HG03103 (cell line): ENCODE results near the gene FAM222B.
"Not testable (repeated sequence)": the region's sequence is repeated elsewhere in the genome, so short reads cannot be mapped to it uniquely, and the experiment has no call there.

Experiments
- ATAC-seq: cut with Tn5 transposase; IDR thresholded peaks from one replicate; pipeline ENCODE4 v1.9.1; 2021; ENCODE audit warnings: low read depth; ENCODE audit not compliant: unreplicated experiment

Gene FAM222B

DNA sequence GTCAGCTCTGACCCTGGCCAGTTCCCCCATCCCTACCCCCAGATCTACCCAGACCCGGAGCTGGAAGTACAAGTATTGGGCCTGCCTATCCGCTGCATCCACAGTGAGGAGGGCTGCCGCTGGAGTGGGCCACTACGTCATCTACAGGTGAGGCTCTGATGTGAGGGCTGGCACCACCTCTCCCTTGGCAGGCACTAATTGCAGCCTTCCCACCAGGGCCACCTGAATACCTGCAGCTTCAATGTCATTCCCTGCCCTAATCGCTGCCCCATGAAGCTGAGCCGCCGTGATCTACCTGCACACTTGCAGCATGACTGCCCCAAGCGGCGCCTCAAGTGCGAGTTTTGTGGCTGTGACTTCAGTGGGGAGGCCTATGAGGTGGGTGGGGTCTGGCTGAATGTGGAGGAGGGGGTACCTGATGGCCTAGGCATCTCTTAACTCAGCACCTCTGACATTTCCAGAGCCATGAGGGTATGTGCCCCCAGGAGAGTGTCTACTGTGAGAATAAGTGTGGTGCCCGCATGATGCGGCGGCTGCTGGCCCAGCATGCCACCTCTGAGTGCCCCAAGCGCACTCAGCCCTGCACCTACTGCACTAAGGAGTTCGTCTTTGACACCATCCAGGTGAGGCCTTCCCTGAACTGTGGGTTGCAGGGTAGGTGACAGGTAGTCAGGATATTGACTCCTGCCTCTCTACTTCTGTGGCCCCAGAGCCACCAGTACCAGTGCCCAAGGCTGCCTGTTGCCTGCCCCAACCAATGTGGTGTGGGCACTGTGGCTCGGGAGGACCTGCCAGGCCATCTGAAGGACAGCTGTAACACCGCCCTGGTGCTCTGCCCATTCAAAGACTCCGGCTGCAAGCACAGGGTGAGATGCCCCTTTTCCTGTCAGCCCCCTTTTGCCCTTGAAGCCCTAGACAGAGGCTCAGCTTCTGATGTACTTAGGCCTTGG lies 94.5 kb downstream of the FAM222B start:
- no peak for ATAC-seq

DNA sequence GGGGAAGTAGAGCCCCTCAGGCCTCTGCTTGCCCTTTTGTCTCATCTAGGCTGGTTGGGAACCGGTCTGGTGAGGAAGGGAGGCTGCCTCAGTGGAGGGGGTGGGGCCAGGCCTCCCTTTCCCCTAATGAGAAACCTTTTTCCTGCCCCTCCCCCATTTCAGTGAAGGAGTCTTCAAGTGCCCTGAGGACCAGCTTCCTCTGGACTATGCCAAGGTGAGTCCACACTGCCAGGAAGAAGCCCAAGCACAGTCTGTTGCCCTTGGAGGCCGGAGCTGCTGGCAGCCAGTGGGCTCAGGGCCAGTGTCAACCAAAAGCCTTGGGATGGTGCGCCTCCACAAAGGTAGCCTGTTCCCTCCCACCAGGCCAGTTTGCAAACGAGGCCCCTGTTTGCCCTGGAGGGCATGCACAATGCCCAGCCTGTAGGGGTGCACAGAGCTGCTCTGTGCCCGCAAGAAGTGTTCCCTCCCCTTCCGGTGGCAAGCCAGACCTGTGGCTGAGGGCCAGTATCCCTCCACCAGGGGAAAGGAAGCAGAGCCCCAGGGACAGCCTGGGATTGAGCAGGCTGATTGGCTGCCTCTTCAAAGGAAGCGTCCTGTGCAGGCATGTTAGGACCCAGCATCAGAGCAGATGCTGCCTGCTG lies 95.4 kb downstream of the FAM222B start:
- no peak for ATAC-seq

DNA sequence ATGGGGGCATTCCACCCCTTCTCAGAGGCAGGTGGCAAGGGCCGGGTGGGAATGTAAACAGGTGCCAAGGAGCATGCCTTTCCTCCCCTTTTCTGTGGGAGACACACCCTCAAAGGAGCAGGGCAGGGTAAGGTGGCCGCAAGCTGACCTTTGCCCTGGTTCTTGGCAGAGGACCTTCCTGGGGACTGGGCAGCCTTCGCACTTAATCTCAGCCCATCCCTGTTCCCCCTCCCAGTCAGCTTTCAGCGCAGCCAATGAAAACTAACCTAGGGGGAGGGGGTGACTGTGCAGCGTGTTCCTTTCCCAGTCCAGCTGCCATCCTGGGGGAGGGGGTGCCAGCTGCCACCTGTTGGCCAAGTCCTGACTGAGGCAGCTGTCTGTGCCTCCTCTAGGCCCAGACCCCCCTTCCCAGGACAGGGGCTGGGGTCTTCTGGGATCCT lies 96.0 kb downstream of the FAM222B start:
- ATAC-seq: no peak

DNA sequence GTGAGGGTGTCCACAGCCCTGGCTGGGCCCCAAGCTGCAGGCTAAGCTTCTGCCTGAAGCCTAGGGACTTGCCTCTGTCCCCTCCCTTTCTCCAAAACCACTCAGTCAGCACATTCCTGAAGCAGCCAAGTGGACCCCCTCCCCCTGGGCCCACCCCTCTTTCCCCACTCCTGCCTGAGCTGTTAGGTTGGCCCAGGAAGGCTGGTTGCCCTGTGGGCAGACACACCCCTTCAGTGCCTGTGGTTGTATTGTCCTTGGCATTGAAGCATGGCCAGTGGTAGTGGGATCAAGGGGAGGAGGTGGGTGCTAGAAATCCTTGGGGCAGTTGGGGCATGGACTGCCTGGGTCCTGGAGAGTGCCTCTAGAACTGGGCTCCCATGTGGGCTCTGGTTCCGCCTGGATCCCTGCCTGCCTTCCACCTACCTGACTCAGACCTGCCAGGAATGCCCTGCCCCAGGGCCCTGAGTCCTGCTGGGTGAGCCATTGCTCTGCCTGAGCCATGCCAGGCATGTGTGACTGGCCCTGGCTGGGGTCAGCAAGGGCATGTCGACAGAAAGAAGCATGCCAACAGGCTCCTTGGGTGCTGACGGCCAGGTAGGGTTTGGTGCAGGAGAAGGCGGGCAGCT lies 96.7 kb downstream of the FAM222B start:
- no peak for ATAC-seq

DNA sequence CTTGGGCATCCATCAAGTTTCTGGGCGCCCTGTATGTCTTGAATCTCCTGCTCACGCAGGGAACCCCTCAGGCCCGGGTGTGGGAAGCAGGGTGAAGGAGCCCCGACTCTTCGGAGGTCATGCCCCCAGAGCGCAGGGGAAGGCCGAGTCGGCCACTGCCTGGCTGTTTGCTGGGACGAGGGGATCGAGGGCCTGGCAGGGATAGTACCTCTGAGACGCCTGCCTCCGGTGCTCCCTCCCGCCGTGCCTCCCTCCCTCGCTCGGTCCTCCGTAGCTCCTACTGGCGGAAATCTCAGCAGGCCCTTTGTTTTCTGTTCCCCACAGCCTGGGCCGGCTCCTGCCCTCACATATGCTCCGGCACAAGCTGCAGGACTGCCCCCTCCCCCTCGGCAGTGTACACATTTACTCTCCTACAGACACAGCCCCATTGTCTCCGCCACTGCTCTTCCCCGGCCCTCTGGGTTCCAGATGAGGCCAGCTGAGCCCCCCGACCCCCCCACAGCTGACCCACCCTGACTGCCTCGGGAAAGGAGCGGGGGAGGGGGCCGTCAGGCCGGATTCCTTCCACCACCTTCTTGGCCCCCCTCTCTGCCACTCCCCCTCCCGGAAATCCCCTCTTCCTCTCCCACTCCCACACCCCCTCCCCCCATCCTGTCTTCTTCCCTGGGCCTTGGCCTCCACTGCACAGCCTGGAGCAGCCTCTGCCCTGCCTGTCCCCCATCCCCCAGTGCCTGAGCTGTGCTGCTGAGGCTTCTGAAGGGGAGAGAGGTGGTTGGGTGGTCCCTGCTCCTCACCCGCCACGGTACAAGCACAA lies 97.4 kb downstream of the FAM222B start:
- no peak for ATAC-seq

DNA sequence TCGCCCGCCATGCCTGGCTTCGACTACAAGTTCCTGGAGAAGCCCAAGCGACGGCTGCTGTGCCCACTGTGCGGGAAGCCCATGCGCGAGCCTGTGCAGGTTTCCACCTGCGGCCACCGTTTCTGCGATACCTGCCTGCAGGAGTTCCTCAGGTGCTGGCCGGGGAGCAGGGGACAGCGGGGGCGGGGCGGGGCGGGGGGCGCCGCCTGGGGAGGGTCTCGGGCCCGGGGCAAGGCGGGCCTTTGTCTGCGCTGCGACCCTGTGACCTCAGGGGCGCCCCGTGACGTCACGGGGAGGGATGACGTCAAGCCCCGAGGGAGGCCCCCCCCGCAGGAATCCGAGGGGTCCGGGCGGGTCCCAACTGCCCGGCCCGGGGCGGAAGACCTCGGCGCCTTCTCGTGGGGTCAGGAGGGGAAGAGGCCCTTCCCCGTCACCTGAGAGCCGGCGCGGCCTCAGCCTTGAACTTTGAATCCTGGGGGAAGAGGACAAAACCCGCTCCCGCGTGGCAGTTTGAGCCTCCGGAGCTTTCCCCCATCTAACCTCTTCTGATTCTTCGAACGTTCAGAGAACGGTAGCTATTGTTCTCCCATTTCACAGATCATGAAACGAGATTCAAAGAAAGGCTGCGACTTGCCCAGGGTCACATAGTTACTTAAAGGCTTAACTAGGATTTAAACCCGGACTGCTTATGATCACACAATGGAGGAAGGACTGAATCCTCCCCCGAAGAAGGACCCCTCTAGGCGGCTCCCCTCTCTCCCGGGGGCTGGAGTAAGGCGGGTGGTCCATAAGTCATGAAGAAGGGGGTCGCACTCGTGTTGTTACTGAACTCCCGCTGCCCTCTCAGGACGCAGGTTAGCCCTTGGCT lies 98.3 kb downstream of the FAM222B start:
- peak; percentile 21 for ATAC-seq

DNA sequence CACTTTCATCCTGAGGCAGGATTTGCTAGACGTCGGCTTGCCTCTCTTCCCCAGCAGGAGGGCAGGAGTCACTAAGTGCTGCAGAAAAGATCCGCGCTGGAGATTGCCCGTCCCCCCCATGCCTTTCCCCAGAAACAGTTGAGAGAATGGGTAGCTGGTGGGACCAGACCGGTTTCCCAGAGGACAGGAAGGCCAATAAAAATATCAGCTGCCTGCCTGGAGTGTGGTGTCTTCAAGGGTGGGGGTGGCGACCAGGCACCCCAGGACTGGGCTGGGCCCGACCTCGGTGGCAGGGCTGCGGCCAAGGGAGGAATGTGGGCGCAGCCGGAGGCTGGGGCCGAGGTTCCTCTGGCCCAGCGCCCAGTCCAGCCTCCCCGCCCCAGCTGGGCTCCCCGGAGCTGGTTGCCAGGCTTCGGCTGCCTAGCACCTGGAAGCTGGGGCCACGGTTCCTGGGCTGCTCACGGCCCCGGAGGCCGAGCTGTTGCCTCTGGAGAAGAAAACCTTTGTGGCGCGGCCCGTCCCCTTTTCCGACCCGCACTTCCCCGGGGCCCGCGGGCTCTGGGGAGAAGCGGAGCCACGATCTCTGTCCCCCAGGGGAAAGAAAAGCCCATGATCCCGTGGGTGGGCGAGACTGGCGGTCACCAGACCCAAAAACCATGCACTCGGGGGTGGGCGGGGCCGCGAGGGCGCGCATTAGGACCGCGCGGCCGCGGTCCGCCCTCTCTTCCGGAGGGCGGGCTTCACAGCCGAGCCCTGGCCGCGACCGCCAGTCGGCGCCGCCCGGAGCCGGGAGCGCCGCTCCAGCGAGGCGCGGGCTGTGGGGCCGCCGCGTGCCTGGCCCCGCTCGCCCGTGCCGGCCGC lies 99.1 kb downstream of the FAM222B start, which contains the start of gene TRAF4:
Gene TRAF4 (plus strand): TSS at position 769 of the 861 bp plus-strand sequence. CDS start 102 bp downstream, outside the sequence.
- peak; percentile 48 for ATAC-seq

DNA sequence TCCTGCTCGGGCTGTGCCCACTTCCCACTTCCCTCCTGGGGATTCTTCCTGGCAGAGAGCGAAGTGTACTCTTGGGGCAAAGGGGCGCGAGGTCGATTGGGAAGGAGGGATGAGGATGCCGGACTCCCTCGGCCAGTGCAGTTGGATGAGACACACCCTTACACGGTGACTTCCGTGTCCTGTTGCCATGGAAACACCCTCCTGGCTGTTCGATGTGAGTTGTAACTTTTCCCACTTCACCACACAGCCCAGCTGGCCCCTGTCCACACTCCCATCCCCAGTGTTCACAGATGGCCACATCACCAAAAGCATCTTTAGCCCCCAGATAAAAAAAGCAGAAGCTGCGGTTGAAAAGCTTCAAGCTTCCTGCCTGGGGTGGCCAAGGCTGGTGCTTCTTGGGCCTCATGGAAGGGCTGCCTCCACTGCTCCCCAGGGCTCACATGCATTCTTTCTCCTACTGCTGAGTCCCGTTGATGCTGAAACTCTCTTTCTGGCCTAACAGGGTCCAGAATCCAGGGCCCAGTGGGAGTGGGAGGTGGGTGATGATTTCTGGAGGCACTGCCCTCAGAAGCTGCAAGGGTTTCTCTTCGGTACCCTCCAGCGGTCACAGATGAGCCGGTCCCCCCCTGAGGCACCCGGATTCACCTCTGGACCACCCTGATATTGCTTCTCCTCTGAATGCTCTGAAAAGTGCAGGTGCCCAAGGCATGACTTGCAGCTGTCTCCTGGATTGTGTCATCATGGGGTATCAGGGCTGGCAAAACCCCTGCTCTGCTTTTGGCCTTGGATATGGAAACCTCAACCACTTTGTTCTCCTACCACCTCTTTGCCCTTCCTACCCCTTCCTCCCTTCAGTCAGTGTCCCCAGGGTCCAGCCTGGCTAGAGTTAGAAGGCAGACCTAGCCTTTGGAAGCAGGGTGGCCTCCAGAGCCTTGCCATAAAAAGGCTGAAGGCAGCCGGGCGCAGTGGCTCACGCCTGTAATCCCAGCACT lies 100.9 kb downstream of the FAM222B start:
- no peak for ATAC-seq

DNA sequence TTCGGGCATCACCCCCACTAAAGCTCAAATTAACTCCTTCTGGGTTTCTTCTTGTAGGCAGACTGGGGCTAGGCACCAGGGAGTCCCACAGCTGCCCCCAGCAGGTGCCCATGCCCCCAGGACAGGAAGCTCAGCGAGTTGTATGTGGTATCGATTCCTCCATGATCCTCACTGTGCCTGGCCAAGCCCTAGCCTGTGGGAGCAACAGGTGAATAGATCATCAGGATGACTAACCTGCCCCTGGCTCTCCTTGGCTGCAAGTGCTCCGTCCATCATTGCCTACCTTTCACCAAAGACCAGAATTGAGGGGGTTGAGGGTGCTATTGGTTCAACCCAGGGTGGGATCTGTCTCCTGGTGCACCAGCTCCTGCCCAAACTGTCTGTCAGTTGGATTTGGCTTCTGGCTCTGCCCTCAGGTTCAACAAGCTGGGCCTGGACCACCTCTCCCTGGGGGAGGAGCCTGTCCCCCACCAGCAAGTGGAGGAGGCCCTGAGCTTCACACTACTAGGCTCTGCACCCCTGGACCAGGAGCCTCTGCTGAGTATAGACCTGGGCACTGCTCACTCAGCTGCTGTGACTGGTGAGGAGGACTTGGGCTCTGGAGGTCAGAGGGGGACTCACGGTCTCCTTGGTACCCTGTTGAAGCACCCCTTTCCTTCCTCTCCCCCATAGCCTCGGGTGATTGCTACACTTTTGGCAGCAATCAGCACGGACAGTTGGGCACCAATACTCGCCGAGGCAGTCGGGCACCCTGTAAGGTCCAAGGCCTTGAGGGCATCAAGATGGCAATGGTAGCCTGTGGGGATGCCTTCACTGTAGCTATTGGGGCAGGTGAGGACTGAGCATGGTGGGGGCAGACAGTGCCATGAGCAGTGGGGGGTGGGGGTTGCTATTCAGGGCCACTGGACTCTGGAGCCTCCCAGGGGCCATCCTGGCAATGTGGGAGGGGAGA lies 101.9 kb downstream of the FAM222B start:
- no peak for ATAC-seq

DNA sequence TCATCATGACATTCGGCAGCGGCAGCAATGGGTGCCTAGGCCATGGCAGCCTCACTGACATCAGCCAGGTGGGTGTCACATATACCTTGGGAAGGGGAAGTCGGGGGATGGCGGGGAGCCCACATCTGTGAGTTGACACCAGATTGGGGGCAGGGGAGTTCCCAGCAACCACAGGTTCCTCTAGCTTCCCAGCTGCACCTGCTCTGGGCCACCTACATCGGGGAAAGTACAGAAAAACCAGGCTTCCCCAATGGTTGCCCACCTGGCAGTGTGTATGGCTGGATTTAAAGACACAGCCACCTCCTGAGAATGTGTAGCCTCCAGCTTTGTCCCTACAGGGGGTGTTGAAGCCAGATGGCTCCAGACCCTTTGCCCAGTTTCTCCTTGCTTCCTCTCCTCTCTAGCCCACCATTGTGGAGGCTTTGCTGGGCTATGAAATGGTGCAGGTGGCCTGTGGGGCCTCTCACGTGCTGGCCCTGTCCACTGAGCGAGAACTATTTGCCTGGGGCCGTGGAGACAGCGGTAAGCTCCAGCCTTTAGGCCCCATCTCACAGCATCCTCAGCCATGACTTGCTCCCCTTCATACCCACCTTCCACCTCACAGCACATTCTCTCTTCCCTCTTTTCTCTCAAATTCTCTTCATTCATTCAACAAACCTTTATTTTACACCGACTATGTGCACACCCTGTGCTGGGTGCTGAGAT lies 103.8 kb downstream of the FAM222B start:
- no peak for ATAC-seq

DNA sequence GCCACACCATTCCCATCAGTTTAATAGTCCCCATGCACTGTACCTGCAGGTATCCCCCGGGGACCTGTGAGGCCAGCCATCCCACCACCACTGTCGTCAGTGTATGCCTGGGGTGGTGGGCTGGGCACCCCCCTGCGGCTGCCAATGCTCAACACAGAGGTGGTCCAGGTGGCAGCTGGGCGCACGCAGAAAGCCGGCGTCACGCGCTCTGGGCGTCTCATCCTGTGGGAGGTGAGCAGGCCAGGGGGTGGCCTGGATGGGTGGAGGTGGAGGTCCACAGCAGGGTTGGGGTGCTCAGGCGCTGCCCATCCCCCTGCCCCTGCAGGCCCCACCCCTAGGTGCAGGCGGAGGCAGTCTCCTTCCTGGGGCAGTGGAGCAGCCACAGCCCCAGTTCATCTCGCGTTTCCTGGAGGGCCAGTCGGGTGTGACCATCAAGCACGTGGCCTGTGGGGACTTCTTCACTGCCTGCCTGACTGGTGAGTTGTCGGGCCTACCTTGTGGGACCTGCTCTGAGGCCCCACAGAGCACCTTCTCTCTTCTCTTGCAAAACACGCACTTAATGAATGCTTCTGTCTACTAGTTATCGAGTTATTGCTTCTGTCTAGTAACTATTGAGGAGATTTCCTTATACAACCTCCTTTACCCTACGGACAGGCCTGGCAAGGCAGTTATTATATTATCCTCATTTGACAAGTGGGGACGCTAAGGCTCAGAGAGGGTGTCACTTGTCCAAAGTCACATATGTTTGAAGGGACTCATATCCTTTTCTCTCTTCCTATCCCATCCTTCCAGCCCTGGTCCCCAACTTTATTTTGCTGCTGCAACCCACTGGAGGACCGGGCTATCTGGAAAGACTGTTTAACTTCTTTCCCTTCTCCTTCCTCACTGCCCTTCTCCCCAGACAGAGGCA lies 104.6 kb downstream of the FAM222B start:
- ATAC-seq: no peak

DNA sequence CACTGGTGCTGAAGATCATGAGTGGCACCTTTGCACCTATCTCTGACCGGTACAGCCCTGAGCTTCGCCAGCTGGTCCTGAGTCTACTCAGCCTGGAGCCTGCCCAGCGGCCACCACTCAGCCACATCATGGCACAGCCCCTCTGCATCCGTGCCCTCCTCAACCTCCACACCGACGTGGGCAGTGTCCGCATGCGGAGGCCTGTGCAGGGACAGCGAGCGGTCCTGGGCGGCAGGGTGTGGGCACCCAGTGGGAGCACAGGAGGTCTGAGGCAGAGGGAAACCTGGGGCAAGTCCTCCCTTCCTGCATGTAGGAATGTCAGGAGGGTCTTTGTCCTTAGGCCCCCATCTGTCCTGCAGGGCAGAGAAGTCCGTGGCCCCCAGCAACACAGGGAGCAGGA lies 105.3 kb downstream of the FAM222B start:
- no peak for ATAC-seq

DNA sequence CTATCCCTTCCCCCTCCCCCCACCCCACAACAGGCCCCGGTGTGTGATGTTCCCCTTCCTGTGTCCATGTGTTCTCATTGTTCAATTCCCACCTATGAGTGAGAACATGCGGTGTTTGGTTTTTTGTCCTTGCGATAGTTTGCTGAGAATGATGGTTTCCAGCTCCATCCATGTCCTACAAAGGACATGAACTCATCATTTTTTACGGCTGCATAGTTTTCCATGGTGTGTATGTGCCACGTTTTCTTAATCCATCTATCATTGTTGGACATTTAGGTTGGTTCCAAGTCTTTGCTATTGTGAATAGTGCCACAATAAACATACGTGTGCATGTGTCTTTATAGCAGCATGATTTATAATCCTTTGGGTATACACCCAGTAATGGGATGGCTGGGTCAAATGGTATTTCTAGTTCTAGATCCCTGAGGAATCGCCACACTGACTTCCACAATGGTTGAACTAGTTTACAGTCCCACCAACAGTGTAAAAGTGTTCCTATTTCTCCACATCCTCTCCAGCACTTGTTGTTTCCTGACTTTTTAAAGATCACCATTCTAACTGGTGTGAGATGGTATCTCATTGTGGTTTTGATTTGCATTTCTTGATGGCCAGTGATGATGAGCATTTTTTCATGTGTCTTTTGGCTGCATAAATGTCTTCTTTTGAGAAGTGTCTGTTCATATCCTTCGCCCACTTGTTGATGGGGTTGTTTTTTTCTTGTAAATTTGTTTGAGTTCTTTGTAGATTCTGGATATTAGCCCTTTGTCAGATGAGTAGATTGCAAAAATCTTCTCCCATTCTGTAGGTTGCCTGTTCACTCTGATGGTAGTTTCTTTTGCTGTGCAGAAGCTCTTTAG lies 106.4 kb downstream of the FAM222B start:
- ATAC-seq: not testable (repeated sequence)

DNA sequence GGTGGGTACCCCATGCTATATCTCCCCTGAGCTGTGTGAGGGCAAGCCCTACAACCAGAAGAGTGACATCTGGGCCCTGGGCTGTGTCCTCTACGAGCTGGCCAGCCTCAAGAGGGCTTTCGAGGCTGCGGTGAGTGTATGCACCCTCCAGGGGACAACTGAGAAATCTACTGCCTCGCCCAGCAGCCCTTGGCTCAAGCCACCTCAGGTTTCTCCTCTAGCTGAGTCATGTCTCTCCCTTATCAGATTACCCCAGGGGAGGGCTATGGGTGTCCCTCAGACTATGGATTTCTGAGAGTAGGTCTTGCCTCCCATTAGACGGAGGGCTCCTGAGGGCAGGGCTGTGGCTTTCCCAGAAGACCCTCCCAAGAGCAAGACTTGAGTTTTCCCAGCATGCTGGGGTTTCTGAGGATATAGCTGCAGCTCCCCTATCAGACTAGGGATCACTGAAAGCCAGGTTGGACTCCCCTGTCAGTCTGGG lies 107.3 kb downstream of the FAM222B start:
- no peak for ATAC-seq
